Pancreas (tissue), 10 donors: ENCODE results near the gene CCDC174. TPM values are rescaled to one million over a fixed set of nuclear protein-coding genes. Genes with fewer than 3 reads are reported as not detected.

Experiments
- ATAC-seq, 4 donors: fragments of 200-7000 bp; cut with Tn5 transposase; one replicate each; pipeline versions ENCODE4 v1.8.0 to v1.9.1; 2020; ENCODE audit warnings: mild to moderate bottlenecking in 4 of 4, moderate library complexity in 4 of 4
- DNase-seq, 6 donors: peaks; one replicate each; pipeline ENCODE4 v3.0.0-alpha.2; 2020
- FAIRE-seq: peaks from 2 replicates; lab custom pipeline; 2012; peaks lifted over from hg19 to GRCh38; lab: Jason Lieb, UNC
- H3K27ac ChIP-seq, 4 donors: fragments of 200-600 bp; sonication (generic); 1 replicate in 3 of 4; 2 replicates in 1 of 4; pipeline versions ENCODE4 v1.5.0 to v1.8.0; 2020
- H3K27me3 ChIP-seq, 4 donors: fragments of 200-600 bp; one replicate each; pipeline ENCODE4 v1.8.0; 2021
- H3K36me3 ChIP-seq, 3 donors: fragments of 200-600 bp; sonication (generic) in 1 of 3; one replicate each; pipeline versions ENCODE4 v1.5.0 to v1.8.0; 2020 to 2021
- H3K4me1 ChIP-seq, 3 donors: fragments of 200-600 bp; one replicate each; pipeline ENCODE4 v1.8.0; 2021
- H3K4me3 ChIP-seq, 4 donors: fragments of 200-600 bp; sonication (generic) in 2 of 4; one replicate each; pipeline versions ENCODE4 v1.5.0 to v1.8.0; 2020 to 2021
- H3K9me3 ChIP-seq, 4 donors: fragments of 200-600 bp; one replicate each; pipeline ENCODE4 v1.8.0; 2021
- CTCF ChIP-seq, 4 donors: fragments of 200-600 bp; sonication (generic) in 3 of 4; IDR thresholded peaks; one replicate each; pipeline versions ENCODE4 v1.5.0 to v1.8.0; 2021; ENCODE audit warnings: antibody characterized with exemption in 4 of 4
- WGBS, 2 donors: extraction: QIAGEN DNeasy Blood & Tissue Kit; methylation state at CpG; one replicate each; pipeline ENCODE4 v1.1.7; 2013; 5-methylcytosine and 5-hydroxymethylcytosine counted together
- intact Hi-C, 3 donors: fragments of 100-400 bp; cut with DNase I; formaldehyde crosslinking; loops; one replicate each; pipeline versions ENCODE4 v1.11.1 to v1.14.2; 2022
- polyA plus RNA-seq, 2 donors: library from polyadenylated mRNA; stranded (reverse); fragments of 200-250 nt; gene quantifications; one replicate each; pipeline ENCODE4 v1.2.3, GENCODE V29; 2013
- total RNA-seq, 6 donors: library from RNA; stranded (reverse); fragmentation: NEBNext Ultra II Directional in 4 of 6; extraction: Animal tissue kit (Norgen Biotek cat#: 25700) in 4 of 6; gene quantifications; one replicate each; pipeline versions ENCODE4 v1.2.1 to v1.2.4, GENCODE V29; 2021 to 2023
- donor health status: healthy with polysubstance abuse.
- donor health status: DM: no; HTN: no; CAD: no; lungs with moderate emphysema.
- donor health status: DM: no; HTN: no; CAD: no.
- donor health status: control.
- donor health status: control.
- donor health status: Bipolar disorder and iron deficiency.
- donor health status: DM: yes; HTN: yes; CAD: no.
- donor health status: DM: no; HTN: no; CAD: no.
- donor health status: DM: no; HTN: no; CAD: no.
- donor health status: DM: yes; HTN: yes; CAD: no.

CCDC174 gene
- total and polyA plus RNA-seq, 8 donors: 7.2 to 18.1 (median 12.5) TPM

GRCh38 chr3:14617508-14618023 lies 34.0 kb upstream of the CCDC174 start:
- FAIRE-seq: no peak
- no peak for ATAC-seq
- WGBS, 2 donors: 89 to 92% methylated on average over 6 of the region's 6 CpGs

GRCh38 chr3:14619605-14620004 lies 32.0 kb upstream of the CCDC174 start:
- WGBS, 2 donors: 40 to 46% methylated on average over 2 of the region's 2 CpGs
- Histone ChIP-seq H3K4me3 (no peak overlapping the region), H3K27ac (no peak overlapping the region), H3K4me1 (peaks cover 6 to 12% (median 7%) of the 10 kb centered on the region in 3 donors), H3K27me3 (no peaks in the 10 kb centered on the region), H3K36me3 (no peaks in the 10 kb centered on the region), H3K9me3 (no peaks in the 10 kb centered on the region)
- no peak for DNase-seq
- TF ChIP-seq CTCF (IDR thresholded peaks at IDR 0.05): no peak
- intact Hi-C loops: no loop called here
- no peak for ATAC-seq
- FAIRE-seq: no peak

More at GRCh38 chr3:14617508-14618023, 34.0 kb upstream of the CCDC174 start:
- TF ChIP-seq CTCF (IDR thresholded peaks at IDR 0.05): no peak
- H3K27me3 ChIP-seq: no peaks in the 10 kb centered on the region
- intact Hi-C loops: no loop called here
- H3K27ac ChIP-seq: no peak overlapping the region
- H3K9me3 ChIP-seq: no peaks in the 10 kb centered on the region
- H3K36me3 ChIP-seq: no peaks in the 10 kb centered on the region
- no peak overlapping the region for H3K4me3 ChIP-seq
- no peak for DNase-seq
- peaks cover 6 to 12% (median 7%) of the 10 kb centered on the region in 3 donors for H3K4me1 ChIP-seq

DNA sequence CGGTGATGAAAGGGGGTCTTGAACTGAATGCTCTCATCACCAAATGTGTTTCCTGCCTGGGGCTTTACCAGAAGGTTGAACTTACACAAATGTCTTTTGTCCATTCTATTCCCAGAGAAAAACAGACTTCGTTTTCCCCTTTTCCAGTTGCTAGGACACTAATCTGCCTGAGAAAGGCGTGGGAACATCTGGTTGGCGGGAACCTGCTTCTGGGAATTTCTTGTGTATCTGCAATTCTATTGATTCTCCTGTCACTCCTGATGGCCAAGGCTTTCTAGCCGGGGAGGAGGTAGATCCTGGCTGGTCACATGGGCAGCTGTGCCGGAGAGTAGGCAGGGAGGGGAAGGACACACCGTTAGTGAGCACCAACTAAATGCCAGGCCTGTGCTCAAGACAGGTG lies 31.1 kb upstream of the CCDC174 start:
- intact Hi-C loops: no loop called here
- peak; percentile 85 to 94 (median 88) for ATAC-seq
- Histone ChIP-seq H3K9me3 (no peaks in the 10 kb centered on the region), H3K4me1 (peaks cover 6 to 12% (median 7%) of the 10 kb centered on the region in 3 donors), H3K4me3 (no peak overlapping the region), H3K27me3 (no peaks in the 10 kb centered on the region), H3K27ac (no peak overlapping the region), H3K36me3 (no peaks in the 10 kb centered on the region)
- 11 to 14% methylated on average over 7 of the region's 7 CpGs for WGBS, 2 donors
- DNase-seq: peak in 4 of 6 donors; percentile 60 to 84 (median 64)
- no peak for FAIRE-seq
- no peak for TF ChIP-seq CTCF (IDR thresholded peaks at IDR 0.05)

GRCh38 chr3:14621093-14621492 lies 30.5 kb upstream of the CCDC174 start:
- ATAC-seq: no peak
- intact Hi-C loops: no loop called here
- WGBS, 2 donors: 77 to 85% methylated on average over 4 of the region's 4 CpGs
- H3K4me1 ChIP-seq: peaks cover 6 to 12% (median 7%) of the 10 kb centered on the region in 3 donors
- no peaks in the 10 kb centered on the region for H3K9me3 ChIP-seq
- H3K4me3 ChIP-seq: no peak overlapping the region
- TF ChIP-seq CTCF (IDR thresholded peaks at IDR 0.05): no peak
- no peak overlapping the region for H3K27ac ChIP-seq
- no peaks in the 10 kb centered on the region for H3K36me3 ChIP-seq
- FAIRE-seq: no peak
- DNase-seq: no peak
- H3K27me3 ChIP-seq: no peaks in the 10 kb centered on the region

DNA sequence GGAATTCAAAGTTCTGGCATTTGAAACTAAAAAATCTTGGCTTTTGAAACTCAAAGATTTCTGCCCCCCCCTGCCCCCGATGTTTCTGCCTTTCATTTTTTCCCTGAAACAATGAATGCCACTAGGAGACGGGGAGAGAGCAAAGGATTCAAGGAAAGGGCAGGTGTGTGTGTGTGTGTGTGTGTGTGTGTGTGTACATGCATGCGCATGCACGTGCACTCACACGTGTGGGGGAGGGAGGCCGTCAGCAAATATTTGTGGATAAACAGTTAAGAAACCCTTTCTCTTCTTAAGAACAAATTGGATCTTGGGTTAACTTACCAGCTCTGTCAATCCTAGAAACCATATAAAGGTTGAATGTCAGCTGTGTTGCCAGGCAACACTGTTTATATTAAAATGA lies 29.2 kb upstream of the CCDC174 start:
- FAIRE-seq (no peak), DNase-seq (peak in 2 of 6 donors; percentile 42 to 51), ATAC-seq (peak in 1 of 4 donors; percentile 16)
- intact Hi-C loops: no loop called here
- no peak for TF ChIP-seq CTCF (IDR thresholded peaks at IDR 0.05)
- no peak overlapping the region for H3K4me3 ChIP-seq
- no peak overlapping the region for H3K27ac ChIP-seq
- H3K4me1 ChIP-seq: peaks cover 6 to 12% (median 7%) of the 10 kb centered on the region in 3 donors
- H3K9me3 ChIP-seq: no peaks in the 10 kb centered on the region
- H3K36me3 ChIP-seq: no peaks in the 10 kb centered on the region
- 29 to 35% methylated on average over 6 of the region's 6 CpGs for WGBS, 2 donors
- no peaks in the 10 kb centered on the region for H3K27me3 ChIP-seq
